ENCODE data around the gene SLC2A10. TPM values are rescaled to one million over a fixed set of nuclear protein-coding genes. Genes with fewer than 3 reads are reported as not detected.

Gene SLC2A10
- total RNA-seq, 4 donors from 2014 or later, result 20.8 to 31.5 (median 27.3) TPM

GRCh38 chr20:46775806-46776205 is 66.4 kb downstream of the SLC2A10 start:
- 93 to 100% methylated on average over 1 of the region's 1 CpG for WGBS, 2 donors
- Histone ChIP-seq H3K27me3 (no peaks in the 10 kb centered on the region), H3K9me3 (no peaks in the 10 kb centered on the region), H3K27ac (no peak overlapping the region), H3K36me3 (no peaks in the 10 kb centered on the region), H3K4me1 (no peaks in the 10 kb centered on the region), H3K4me3 (no peak overlapping the region)
- TF ChIP-seq CTCF (IDR thresholded peaks at IDR 0.05), result no peak
- no peak for TF ChIP-seq POLR2A (IDR thresholded peaks at IDR 0.05)
- TF ChIP-seq EP300 (IDR thresholded peaks at IDR 0.05), result no peak
- no peak for DNase-seq (ENCODE audit: low spot score in 2 of 2)

GRCh38 chr20:46777331-46777730 is 67.9 kb downstream of the SLC2A10 start:
- H3K27ac ChIP-seq, result no peak overlapping the region
- no peaks in the 10 kb centered on the region for H3K4me1 ChIP-seq
- no peaks in the 10 kb centered on the region for H3K36me3 ChIP-seq
- TF ChIP-seq CTCF (IDR thresholded peaks at IDR 0.05) (no peak), POLR2A (IDR thresholded peaks at IDR 0.05) (no peak), EP300 (IDR thresholded peaks at IDR 0.05) (no peak)
- DNase-seq (ENCODE audit: low spot score in 2 of 2), result no peak
- no peaks in the 10 kb centered on the region for H3K27me3 ChIP-seq
- 70 to 71% methylated on average over 7 of the region's 7 CpGs for WGBS, 2 donors
- no peaks in the 10 kb centered on the region for H3K9me3 ChIP-seq
- H3K4me3 ChIP-seq, result no peak overlapping the region

GRCh38 chr20:46779831-46780230 is 70.4 kb downstream of the SLC2A10 start:
- H3K27ac ChIP-seq, result no peak overlapping the region
- no peaks in the 10 kb centered on the region for H3K9me3 ChIP-seq
- H3K36me3 ChIP-seq, result no peaks in the 10 kb centered on the region
- 57 to 61% methylated on average over 4 of the region's 4 CpGs for WGBS, 2 donors
- H3K4me3 ChIP-seq, result no peak overlapping the region
- no peak for DNase-seq (ENCODE audit: low spot score in 2 of 2)
- TF ChIP-seq EP300 (IDR thresholded peaks at IDR 0.05) (no peak), POLR2A (IDR thresholded peaks at IDR 0.05) (no peak), CTCF (IDR thresholded peaks at IDR 0.05) (no peak)
- H3K27me3 ChIP-seq, result no peaks in the 10 kb centered on the region
- peaks cover 0 to 10% (median 0%) of the 10 kb centered on the region in 4 donors for H3K4me1 ChIP-seq

- peak overlapping the region in 2 of 4 donors; percentile 14 to 58 for H3K27ac ChIP-seq
- TF ChIP-seq CTCF (IDR thresholded peaks at IDR 0.05), result no peak
- TF ChIP-seq POLR2A (IDR thresholded peaks at IDR 0.05), result no peak
- no peak for TF ChIP-seq EP300 (IDR thresholded peaks at IDR 0.05)
- 45 to 57% methylated on average over 15 of the region's 15 CpGs for WGBS, 2 donors
- H3K9me3 ChIP-seq, result no peaks in the 10 kb centered on the region
- H3K36me3 ChIP-seq, result no peaks in the 10 kb centered on the region
- H3K27me3 ChIP-seq, result no peaks in the 10 kb centered on the region
- H3K4me1 ChIP-seq, result peaks cover 0 to 20% (median 0%) of the 10 kb centered on the region in 4 donors
- DNase-seq (ENCODE audit: low spot score in 2 of 2), result peak in 1 of 2 donors; percentile 40
- H3K4me3 ChIP-seq, result peak overlapping the region in 1 of 4 donors; percentile 27
Observed at GRCh38 chr20:46784436-46785127, 75.1 kb downstream of the SLC2A10 start.

Other genes starting within 250 kb of the SLC2A10 start
- 10 to 100 TPM in 1 of 4 donors, 1 to 10 TPM in 3; 5.1 to 14.0 (median 7.0) TPM for gene ZNF334, start 196.1 kb upstream of the SLC2A10 start, total RNA-seq
- not detected for gene OCSTAMP, start 159.0 kb upstream of the SLC2A10 start, total RNA-seq
- 10 to 100 TPM in 2 of 4 donors, 1 to 10 TPM in 2; 5.7 to 11.6 (median 9.3) TPM for gene SLC13A3, start 58.2 kb upstream of the SLC2A10 start, total RNA-seq
- gene TP53RK, start 20.2 kb upstream of the SLC2A10 start, total RNA-seq, result 10 to 100 TPM; 16.8 to 24.5 (median 21.9) TPM
- gene EYA2, start 185.2 kb downstream of the SLC2A10 start, total RNA-seq, result 10 to 100 TPM; 13.8 to 25.5 (median 20.2) TPM

Measured in tibial nerve (tissue), 4 donors.